Stomach (tissue), 9 donors: ENCODE results near the gene C1orf21. TPM values are rescaled to one million over a fixed set of nuclear protein-coding genes. Genes with fewer than 3 reads are reported as not detected.
A peak's percentile ranks its signal among the peaks of the same experiment; 100 is the strongest.

Experiments
- DNase-seq, 2 donors: peaks; one replicate each; pipeline versions ENCODE4 v3.0.0 to v3.0.0-alpha.2; 2013 to 2019
- H3K27ac ChIP-seq, 5 donors: fragments of 200-600 bp in 4 of 5; sonication (generic) in 4 of 5; one replicate each; pipeline ENCODE4 v1.5.1; 2013 to 2019; ENCODE audit warnings: mild to moderate bottlenecking in 1 of 5, moderate library complexity in 1 of 5
- H3K27me3 ChIP-seq, 3 donors: fragments of 200-600 bp; sonication (generic); one replicate each; pipeline ENCODE4 v1.5.1; 2017 to 2019; ENCODE audit warnings: mixed run types in 1 of 3
- H3K36me3 ChIP-seq, 4 donors: fragments of 200-600 bp; sonication (generic); 1 replicate in 3 of 4; 2 replicates in 1 of 4; pipeline ENCODE4 v1.5.1; 2016 to 2019
- H3K4me1 ChIP-seq, 4 donors: fragments of 200-600 bp; sonication (generic); one replicate each; pipeline ENCODE4 v1.5.1; 2016 to 2019
- H3K4me3 ChIP-seq, 4 donors: fragments of 200-600 bp; sonication (generic) in 3 of 4; one replicate each; pipeline ENCODE4 v1.5.1; 2016 to 2019; ENCODE audit warnings: mild to moderate bottlenecking in 1 of 4
- H3K9me3 ChIP-seq, 4 donors: fragments of 200-600 bp; sonication (generic); one replicate each; pipeline ENCODE4 v1.5.1; 2016 to 2019
- EP300 ChIP-seq: sonication (generic); formaldehyde crosslinking; IDR thresholded peaks from one replicate; pipeline ENCODE4 v1.6.1; 2017; ENCODE audit warnings: antibody characterized with exemption
- POLR2A ChIP-seq, 4 donors: fragments of 450-650 bp; IDR thresholded peaks; one replicate each; pipeline ENCODE4 v1.6.1; 2016; ENCODE audit warnings: antibody characterized with exemption in 4 of 4, control low read depth in 2 of 4, mild to moderate bottlenecking in 1 of 4, moderate library complexity in 1 of 4
- POLR2AphosphoS5 ChIP-seq, 3 donors: sonication (generic); formaldehyde crosslinking; IDR thresholded peaks; one replicate each; pipeline ENCODE4 v1.6.1; 2016; ENCODE audit warnings: antibody characterized with exemption in 3 of 3
- WGBS, 5 donors: extraction: QIAGEN DNeasy Blood & Tissue Kit in 3 of 5; methylation state at CpG; one replicate each; pipeline versions ENCODE4 v1.1.5 to v1.1.7; 2013 to 2018; 5-methylcytosine and 5-hydroxymethylcytosine counted together
- intact Hi-C: fragments of 100-400 bp; cut with DNase I; formaldehyde crosslinking; loops from one replicate; pipeline ENCODE4 v1.15.1; 2023; ENCODE audit warnings: low total_unique reads
- polyA plus RNA-seq, 3 donors: library from polyadenylated mRNA; stranded (reverse); fragments of 200-250 nt; gene quantifications; one replicate each; pipeline ENCODE4 v1.2.3, GENCODE V29; 2013
- total RNA-seq, 5 donors: library from RNA; depleted of rRNA; stranded (reverse); fragments of >200 nt; gene quantifications; one replicate each; pipeline versions ENCODE4 v1.1.0 to v1.2.3, GENCODE V29; 2014 to 2016
- TF ChIP-seq, protein P1 (sequence below), 7 experiments: fragments of 450-650 bp in 4 of 7; fragments of 200-600 bp in 3 of 7; sonication (generic) in 3 of 7; IDR thresholded peaks; one replicate each; pipeline ENCODE4 v1.5.1; 2016 to 2019; ENCODE audit warnings: antibody characterized with exemption in 7 of 7, control low read depth in 2 of 7, mild to moderate bottlenecking in 1 of 7
- donor health status: healthy with polysubstance abuse.
- donor health status: Bipolar disorder and iron deficiency.
- donor health status: healthy.

C1orf21 gene
- total and polyA plus RNA-seq, 8 donors, result 10.1 to 114 (median 37.4) TPM

DNA sequence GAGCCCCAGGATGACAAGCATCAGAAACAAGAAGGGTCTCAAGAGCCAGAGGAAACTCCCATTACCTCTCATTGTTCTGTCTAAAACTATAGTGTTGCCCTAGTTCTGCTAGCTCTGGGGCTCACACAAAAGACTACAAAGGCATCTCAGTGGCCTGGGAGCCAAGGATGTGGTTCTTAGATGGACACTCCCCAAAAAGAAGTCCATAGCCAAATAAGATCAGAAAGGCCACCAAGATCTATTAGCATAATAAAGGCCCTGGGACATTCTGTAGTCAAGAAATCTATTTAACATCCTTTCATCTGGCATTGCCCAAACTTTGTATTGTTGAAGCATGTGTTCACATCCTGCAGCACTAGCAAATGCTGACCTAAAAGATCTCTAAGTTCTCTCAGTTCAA, 268.4 kb downstream of the C1orf21 start:
- TF ChIP-seq, protein P1, sequence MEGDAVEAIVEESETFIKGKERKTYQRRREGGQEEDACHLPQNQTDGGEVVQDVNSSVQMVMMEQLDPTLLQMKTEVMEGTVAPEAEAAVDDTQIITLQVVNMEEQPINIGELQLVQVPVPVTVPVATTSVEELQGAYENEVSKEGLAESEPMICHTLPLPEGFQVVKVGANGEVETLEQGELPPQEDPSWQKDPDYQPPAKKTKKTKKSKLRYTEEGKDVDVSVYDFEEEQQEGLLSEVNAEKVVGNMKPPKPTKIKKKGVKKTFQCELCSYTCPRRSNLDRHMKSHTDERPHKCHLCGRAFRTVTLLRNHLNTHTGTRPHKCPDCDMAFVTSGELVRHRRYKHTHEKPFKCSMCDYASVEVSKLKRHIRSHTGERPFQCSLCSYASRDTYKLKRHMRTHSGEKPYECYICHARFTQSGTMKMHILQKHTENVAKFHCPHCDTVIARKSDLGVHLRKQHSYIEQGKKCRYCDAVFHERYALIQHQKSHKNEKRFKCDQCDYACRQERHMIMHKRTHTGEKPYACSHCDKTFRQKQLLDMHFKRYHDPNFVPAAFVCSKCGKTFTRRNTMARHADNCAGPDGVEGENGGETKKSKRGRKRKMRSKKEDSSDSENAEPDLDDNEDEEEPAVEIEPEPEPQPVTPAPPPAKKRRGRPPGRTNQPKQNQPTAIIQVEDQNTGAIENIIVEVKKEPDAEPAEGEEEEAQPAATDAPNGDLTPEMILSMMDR (IDR thresholded peaks at IDR 0.05), result no peak
- TF ChIP-seq EP300 (no peak), POLR2AphosphoS5 (IDR thresholded peaks at IDR 0.05) (no peak), POLR2A (IDR thresholded peaks at IDR 0.05) (no peak)
- intact Hi-C loops, result no loop called here
- no peak for DNase-seq

DNA sequence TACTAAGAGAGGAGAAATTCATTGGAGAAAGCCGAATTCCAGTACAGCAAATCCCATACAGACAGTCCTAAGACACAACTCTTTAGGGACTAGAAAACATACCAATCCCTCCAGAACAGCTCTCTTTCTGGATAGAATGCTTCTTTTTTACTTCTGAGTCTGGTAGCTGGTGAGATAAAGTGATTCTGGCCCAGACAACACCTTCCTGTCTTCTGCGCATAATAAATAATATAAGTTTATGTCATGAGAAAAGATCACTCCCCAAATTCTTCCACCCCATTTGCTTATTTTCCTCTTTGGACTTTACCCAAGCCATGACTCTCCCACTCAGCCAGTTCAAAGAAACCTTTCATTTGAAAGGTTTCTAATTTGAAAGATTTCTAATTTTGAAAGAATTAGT, 269.4 kb downstream of the C1orf21 start:
- no peak for DNase-seq
- H3K27ac ChIP-seq, result peak overlapping the region in 1 of 5 donors; percentile 1
- TF ChIP-seq, protein P1 (IDR thresholded peaks at IDR 0.05), result no peak
- TF ChIP-seq POLR2AphosphoS5 (IDR thresholded peaks at IDR 0.05) (no peak), EP300 (no peak)
- H3K4me3 ChIP-seq, result no peak overlapping the region
- 87 to 94% (median 91%) methylated on average over 2 of the region's 2 CpGs for WGBS, 5 donors
- H3K36me3 ChIP-seq, result no peaks in the 10 kb centered on the region
- H3K9me3 ChIP-seq, result peaks cover 0 to 8% (median 0%) of the 10 kb centered on the region in 4 donors
- intact Hi-C loops, result no loop called here
- H3K4me1 ChIP-seq, result no peaks in the 10 kb centered on the region
- no peaks in the 10 kb centered on the region for H3K27me3 ChIP-seq

More for the DNA sequence above, 268.4 kb downstream of the C1orf21 start:
- Histone ChIP-seq H3K27me3 (no peaks in the 10 kb centered on the region), H3K4me3 (no peak overlapping the region), H3K4me1 (no peaks in the 10 kb centered on the region), H3K36me3 (no peaks in the 10 kb centered on the region), H3K27ac (no peak overlapping the region), H3K9me3 (peaks cover 0 to 8% (median 0%) of the 10 kb centered on the region in 4 donors)

DNA sequence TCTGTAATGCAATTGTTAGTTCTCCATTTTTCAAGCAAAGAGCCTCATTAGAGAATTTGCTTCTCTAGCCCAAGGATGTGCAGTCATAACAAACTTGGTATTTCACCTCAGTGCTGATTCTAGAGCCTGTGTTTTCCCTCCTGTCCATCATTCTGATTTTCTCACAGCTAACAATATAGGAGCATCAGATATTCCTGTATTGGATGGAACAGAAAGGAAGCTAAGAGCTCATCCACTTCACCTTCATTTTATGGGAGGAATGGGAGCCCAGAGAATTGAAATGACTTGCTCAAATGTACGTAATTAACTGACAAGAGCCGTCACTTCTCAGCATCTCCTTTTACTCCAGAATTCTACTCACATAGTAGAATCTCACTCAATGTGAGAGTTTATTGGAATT, 271.2 kb downstream of the C1orf21 start:
- Histone ChIP-seq H3K36me3 (no peaks in the 10 kb centered on the region), H3K4me1 (no peaks in the 10 kb centered on the region), H3K9me3 (no peaks in the 10 kb centered on the region), H3K27me3 (no peaks in the 10 kb centered on the region), H3K27ac (no peak overlapping the region), H3K4me3 (no peak overlapping the region)
- DNase-seq, result no peak
- TF ChIP-seq POLR2A (IDR thresholded peaks at IDR 0.05), result no peak
- TF ChIP-seq EP300, result no peak
- TF ChIP-seq, protein P1 (IDR thresholded peaks at IDR 0.05), result no peak
- TF ChIP-seq POLR2AphosphoS5 (IDR thresholded peaks at IDR 0.05), result no peak
- intact Hi-C loops, result no loop called here
- WGBS, 5 donors, result 92 to 96% (median 94%) methylated on average over 2 of the region's 2 CpGs

DNA sequence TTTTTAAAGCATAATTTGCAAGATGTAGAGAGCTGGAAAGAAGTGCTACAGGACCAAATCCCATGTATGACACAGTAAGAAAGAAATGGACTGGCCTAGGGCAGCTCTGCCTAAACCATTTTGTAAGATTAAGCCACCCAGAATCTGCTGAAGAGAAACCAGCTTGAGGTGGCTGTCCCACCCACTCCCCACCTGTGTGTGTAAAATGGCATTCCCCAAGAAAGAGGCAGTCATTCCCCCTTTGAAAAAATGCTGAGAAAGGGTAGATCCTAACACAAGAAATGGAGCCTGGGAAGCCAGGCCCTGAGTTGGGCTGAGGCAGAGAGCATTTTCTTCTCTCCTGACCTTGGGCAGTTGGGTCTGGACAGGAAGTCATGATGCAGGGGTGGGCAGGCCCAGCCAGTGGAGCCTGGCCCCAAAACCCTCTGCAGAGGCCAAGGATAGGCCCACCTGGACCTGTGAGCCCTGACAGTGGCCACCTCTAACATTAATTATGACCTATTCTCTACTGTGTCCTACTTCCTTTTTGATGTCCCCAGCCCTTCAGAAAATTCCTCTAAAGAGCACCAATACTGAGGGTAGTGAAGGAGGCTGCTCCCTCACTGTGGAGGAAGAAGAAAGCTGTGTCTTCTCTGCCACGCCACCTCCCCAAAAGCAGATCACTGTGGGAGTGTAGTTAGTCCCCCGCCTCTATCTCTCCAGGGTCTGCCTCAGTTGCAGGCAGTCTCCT, 273.8 kb downstream of the C1orf21 start:
- TF ChIP-seq, protein P1 (IDR thresholded peaks at IDR 0.05), result no peak
- TF ChIP-seq POLR2AphosphoS5 (IDR thresholded peaks at IDR 0.05) (no peak), POLR2A (IDR thresholded peaks at IDR 0.05) (no peak), EP300 (no peak)
- peak overlapping the region in 1 of 5 donors; percentile 17 for H3K27ac ChIP-seq
- no peak for DNase-seq
- H3K4me1 ChIP-seq, result peaks cover 0 to 12% (median 11%) of the 10 kb centered on the region in 4 donors
- intact Hi-C loops, result no loop called here
- H3K27me3 ChIP-seq, result peaks cover 0 to 8% (median 0%) of the 10 kb centered on the region in 3 donors
- H3K9me3 ChIP-seq, result no peaks in the 10 kb centered on the region
- H3K36me3 ChIP-seq, result no peaks in the 10 kb centered on the region
- H3K4me3 ChIP-seq, result no peak overlapping the region
- WGBS, 5 donors, result 86 to 100% (median 93%) methylated on average over 2 of the region's 2 CpGs
